GM19463 (cell line): Measurements from ENCODE around the gene GH1.

ENCODE experiments used
- ATAC-seq: cut with Tn5 transposase; IDR thresholded peaks from one replicate; pipeline ENCODE4 v1.9.1; 2021; ENCODE audit warnings: mild to moderate bottlenecking, moderate library complexity; ENCODE audit not compliant: unreplicated experiment

GH1 gene

DNA sequence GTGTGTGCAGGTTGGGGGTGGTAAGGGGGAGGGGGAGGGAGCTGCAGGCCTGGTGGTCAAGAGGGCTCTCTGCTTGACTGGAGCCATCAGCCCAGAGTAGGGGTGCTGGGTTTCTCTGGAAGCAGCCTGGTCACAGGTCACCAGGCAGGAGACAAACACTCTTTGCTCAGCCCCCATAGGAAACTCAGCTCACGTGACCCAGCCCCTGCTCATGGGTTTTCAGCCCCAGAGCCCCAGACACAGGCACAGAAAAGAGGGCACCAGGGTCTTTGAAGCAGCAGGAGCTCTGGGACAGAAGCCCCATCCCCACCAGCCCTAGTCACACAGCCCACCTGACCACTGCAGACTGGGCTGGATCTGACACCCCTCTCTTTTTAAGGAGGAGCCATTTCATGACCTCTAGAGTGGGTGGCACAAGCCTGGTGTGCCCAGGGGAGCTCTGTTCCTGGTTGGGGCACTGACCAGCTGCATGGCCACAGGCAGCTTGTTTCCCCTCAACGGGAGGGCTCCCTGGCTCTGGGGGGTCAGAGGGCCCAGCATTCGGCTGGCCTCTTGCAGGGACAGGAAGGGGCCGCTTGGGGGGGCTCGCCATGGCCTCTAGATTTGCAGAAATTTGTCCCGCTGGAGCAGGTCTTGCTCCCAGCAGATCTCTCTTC lies 27.3 kb upstream of the GH1 start:
- no peak for ATAC-seq

DNA sequence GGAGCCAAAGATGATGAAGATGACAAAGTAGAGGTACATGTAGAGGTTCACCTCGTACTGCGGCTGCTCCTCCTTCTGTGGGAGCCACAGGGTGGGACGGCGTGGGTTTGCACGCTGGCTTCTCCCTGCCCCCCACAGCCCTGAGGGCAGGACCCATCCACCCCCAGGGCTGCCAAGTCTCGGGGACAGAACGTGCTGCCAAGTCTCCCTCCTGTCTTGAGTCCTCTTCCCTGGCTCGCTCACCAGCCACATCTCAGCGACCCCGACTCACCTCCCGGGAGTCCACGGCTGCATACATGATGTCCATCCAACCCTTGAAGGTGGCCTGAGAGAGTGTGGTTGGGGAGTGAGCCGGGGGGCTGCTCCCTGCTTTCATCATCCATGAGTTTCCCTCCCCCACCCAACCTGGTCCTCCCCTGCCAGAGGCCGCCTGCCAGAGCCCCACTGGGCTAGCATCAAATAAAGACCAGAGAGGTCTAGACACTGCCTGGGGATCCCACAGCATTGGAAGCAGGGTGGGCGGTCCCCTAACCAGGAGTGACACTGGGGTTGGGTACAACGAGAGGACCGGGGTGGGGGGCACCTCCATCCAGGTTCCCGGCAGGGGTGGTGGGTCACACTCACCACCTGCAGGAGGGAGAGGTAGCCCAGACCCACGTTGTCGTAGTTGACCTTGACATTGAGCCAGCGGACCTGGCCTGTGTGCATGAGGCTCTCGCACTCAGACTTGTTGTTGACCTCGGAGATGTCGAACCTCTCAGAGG lies 26.3 kb upstream of the GH1 start:
- no peak for ATAC-seq

DNA sequence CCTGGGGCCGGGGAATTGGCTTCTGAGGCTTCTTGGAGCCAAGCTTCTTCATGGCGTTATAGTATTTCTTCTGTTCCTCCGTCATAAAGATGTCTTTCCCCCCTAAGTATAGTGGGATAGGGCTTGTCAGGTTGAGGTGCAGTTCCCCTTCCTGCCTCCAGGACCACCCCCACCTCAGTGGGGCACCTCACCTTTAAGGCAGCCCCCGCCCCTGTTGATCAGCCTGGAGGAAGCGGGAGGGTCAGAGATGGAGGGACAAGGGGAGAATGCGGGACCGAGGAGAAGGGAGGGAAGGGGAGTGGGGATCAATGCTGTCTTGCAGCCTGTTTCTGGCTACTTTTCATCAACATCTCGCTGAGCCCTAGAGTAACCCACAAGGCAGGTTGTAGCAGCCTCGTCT lies 25.1 kb upstream of the GH1 start:
- ATAC-seq = no peak

DNA sequence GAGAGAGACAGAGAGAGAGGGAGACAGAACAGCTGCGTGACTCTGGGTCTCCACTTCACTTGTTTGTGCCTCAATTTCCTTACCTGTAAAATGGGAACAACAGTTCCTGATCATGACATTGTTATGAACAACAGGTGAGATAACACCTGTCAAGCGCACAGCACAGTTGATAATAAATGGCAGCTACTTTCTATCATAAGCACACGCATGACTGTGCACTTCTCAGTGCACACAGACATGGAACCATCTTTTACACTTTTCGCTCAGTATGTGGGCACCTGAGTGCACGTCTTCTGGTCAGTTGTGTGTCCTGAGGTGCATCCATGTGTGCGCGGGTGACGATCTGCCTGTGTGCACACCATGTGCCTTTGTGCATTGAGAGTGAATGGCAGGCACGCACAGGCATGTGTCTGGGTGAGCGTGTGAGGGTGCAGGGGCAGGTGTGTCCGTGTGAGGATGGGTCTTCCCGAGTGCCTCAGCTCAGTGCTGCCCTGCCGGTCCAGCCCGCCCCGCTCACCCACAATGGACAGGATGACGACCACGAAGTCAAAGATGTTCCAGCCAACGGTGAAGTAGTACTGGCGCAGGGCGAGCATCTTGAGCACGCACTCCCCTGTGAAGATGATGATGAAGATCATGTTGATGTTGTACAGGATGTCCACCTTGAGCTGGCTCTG lies 23.8 kb upstream of the GH1 start:
- ATAC-seq = no peak

DNA sequence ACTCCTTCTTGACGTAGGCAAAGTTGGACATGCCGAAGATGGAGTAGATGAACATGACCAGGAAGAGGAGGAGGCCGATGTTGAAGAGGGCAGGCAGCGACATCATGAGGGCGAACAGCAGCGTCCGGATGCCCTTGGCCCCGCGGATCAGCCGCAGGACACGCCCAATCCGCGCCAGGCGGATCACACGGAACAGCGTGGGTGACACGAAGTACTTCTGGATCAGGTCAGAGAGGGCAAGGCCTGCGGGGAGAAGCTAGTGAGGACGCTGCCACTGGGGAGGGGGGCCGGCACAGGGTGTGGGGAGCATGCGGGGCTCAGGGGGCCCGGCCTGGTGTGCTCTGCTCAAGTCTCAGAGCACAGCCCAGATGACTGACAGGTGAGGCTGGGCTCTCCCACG lies 23.1 kb upstream of the GH1 start:
- no peak for ATAC-seq

DNA sequence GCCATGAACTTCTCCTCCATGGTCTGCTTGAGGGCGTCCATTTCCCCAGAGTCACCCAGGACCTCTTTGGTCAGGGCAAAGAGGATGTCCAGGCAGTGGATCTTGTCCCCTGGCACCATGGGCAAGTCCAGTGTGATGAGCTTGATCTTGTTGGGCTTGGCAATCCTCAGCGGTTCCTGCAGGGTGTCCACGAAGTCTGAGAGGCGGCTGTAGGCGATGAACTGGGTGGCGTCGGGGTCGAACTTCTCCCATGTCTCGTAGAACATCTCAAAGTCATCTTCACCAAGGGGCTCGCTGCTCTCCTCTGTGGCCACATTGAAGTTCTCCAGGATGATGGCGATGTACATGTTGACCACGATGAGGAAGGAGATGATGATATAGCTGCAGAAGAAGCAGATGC lies 22.5 kb upstream of the GH1 start:
- no peak for ATAC-seq

DNA sequence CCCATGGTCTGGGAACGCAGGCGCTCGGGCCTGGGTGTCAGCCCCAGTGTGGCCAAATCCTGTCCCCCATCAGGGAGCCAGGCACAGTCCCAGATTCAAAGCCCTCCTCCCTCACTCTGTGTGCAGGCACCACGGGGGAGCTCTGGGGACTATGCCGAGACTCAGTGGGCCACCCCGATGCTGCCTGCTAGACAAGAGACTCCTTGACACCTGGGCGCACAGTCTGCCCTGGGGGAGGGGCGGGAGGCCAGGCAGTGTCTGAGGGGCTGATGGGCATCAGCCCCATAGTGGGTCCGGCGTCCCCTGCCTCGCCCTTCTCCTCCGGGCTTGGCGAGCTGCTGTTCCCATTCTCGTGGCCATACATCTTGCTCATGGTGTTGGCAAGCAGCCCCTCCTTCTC lies 21.9 kb upstream of the GH1 start:
- ATAC-seq = no peak

DNA sequence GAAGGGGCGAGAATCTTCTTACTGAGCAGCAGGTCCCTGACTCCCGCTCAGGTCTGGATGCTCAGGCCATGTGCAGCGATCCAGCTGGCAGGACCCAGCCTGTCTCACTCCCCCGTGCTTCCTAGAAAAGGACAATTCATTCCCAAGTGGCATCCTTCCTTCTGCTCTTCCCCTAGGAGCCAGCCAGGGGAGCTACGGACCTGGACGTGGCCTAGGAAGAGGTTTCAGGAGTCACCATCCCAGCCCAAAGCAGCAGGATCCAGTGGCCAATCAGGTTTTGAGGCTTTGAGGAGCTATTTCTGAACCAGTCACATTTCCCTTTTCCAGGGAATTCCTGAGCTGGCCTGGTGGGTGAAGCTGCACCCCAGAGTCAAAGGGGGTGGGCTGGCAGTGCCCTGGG lies 21.2 kb upstream of the GH1 start:
- ATAC-seq = no peak

DNA sequence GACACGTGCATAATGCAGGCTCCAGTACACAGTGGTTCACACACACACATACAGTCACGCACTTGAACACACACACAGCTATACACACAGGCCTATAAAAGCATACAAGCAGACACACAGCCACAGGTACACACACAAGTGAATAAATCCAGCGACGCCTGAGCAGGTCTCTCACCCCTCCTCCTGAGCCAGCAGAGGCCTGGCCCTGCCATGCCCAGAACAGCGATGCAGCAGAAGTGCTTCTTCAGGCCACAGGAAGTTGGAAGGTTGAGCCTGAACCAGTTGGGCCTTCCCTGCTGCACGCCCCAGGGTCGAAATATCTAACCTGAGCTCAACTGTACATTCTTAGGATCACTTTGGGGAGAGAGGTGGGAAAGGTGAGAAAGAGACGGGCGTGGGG lies 20.8 kb upstream of the GH1 start:
- ATAC-seq = no peak

DNA sequence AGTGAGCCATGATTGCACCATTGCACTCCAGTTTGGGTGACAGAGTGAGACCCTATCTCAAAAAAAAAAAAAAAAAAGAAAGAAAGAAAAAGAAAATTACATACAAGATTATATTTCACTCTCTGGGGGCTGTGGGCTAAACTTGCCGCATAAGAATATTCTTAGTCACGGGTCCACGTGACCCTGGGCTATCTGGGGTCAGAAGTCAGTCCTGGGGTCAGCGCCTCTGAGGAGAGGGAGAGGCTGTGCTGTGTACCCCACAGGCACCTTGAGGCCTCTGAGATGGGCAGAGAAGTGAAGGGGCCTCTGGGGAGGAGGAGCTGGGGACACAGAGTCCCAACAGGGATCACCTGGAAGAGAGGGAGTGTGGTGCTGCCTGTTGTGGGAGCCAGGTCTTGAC lies 19.3 kb upstream of the GH1 start:
- ATAC-seq = no peak

DNA sequence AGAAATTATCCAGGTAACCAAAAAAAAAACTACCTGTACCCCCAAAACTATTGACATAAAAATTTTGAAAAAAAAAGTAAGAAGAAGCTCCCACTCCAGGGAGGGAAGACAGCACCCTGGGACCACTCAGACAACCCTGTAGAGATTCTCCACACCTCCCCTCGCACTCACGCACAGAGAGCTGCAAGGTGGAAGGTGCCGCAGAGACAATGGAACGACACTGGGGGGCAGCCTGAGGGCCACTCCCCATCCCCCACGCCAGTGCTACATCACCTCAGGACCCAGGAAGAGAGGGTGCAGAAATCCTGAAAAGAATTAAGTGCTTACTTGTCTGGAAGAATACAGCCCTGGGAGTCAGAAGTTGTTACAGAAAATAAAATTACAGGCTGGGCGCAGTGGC lies 18.7 kb upstream of the GH1 start:
- no peak for ATAC-seq

DNA sequence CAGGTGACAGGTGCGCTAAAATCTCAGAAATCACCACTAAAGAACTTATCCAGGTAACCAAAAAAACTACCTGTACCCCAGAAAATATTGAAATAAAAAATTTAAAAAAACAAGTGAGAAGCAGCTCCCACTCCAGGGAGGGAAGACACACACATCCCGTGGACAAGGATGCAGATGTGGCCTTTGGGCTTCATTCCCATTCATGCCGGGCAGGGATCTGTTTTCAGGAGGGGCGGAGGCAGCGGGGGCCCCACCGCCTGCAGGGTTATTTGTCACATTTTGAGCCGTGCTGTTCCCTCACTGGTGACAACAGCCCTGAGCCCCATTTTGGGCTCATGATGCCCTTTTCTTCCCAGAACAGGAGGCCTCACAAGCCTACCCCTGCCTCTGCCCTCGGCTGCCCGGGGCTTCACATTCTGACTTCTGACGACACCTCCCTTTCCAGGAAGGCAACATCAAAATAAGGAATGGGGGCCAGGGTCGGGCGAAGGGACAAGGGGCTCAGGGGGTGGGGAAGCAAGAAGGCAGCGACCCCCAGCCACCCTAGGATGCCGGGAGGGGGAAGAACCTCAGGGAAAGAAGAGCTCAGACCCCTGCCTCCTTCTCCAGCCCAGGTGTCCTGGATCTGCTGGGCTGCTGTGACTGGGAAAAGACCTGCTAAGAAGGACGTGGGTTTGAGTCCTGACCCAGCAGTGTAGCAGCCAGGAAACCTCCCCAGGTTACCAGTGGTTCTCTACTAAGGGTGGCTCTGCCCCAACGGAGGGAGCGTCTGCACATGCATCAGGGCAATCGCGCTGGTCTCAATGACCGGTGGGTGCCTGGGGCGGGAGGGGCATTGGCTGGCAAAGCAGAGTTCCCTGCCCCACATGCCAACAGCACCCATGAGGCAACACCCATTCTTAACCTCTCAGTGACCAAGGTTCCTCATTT lies 15.8 kb upstream of the GH1 start:
- ATAC-seq = no peak

DNA sequence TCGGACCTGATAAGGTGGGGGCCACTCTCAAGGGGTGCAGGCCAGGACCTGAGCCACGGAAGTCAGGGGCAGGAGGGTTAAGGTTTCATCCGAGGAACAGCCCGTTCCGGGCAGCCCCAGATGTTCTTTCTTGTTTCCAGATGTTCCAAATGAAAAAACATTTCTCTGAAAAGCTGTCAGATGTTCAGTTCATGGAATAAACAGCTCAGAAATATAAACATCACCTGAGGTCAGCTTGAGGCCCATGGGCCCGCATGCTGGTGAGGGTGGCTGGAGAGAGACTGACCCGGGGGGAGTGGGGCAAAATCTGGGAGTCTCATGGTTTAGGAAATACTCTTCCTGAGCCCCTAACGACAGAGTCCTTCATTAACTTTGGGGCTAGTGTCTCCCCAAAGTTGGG lies 15.0 kb upstream of the GH1 start:
- ATAC-seq = no peak

DNA sequence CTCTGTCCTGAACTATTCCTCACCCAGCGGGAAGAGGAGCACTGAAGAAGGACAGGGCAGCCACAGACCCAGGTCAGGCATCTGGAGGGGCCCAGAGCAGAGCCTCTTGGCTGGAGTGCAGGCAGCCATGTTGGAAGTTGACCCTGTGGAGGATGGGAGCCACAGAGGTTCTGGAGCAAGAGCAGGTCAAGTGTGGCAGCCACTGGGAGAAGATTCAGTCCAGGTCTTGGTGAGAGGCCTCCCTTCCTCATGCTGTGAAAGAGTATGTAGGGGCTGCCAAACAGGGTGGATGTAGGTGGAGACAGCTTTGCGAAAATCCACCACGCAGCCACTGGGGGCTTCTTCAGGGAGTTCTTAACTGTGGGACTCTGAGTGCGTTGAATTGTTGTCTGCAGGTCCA lies 14.1 kb upstream of the GH1 start:
- peak; percentile 1 for ATAC-seq

DNA sequence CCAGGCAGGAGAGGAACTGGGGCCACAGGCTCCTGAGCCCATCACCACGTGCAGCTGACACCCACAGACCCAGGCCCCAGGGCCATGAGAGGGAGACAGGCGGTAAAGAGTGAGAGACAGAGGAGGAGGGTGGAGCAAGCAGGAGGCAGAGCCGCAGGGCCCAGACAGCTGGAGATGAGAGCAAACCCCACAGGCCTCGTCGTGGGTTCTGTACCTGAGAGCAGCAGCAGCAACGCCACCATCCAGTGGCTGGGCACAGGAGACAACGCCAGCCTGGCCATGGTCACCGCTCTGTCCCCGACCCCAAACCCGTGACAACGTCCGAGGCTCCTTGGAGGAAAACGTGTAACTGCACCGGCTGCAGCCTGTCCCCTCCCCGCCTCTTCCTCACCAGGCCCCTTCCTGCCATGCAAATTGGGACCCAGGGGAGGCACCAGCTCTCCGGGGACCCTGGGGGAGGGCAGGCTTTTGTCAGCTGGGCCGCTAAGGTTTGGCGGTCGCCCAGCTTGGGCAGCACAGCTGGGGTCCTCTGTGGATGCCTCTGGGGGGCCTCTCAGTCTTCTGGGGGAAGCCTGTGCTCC lies 13.4 kb upstream of the GH1 start, which contains the start of gene CD79B:
CD79B (minus strand) TSS at position 351 of the 581 bp plus-strand sequence; CDS start at position 281, 70 bp downstream.
- peak; percentile 84 for ATAC-seq

DNA sequence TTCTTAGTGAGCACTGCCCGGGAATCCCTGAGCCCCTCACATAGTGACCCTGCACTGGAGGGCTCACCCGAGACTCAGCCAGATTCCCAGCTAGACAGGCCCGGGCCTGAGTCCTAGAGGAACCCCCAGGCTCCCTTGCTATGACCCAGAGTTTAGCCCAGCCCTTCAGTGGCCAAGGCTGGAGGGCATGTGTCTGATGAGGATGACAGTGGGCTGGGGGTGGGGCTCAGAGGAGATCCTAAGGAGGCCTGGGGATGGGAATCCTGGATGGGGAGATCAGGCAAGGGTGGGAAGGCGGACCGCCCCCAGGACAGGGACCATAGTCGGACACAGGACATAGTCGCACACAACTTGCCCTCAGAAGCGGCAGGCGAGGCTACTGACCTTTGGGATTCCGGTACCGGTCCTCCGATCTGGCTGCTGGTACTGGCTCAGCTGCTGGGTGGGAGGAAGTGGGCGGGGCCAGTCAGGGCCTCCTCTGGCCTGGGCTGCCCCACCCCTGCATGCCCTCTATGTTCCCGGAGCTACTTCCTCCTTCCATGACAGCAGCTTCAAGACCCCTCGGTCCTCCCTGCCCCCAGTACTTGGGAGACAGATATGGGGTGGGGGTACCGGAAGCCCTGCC lies 12.4 kb upstream of the GH1 start:
- ATAC-seq = peak; percentile 38

DNA sequence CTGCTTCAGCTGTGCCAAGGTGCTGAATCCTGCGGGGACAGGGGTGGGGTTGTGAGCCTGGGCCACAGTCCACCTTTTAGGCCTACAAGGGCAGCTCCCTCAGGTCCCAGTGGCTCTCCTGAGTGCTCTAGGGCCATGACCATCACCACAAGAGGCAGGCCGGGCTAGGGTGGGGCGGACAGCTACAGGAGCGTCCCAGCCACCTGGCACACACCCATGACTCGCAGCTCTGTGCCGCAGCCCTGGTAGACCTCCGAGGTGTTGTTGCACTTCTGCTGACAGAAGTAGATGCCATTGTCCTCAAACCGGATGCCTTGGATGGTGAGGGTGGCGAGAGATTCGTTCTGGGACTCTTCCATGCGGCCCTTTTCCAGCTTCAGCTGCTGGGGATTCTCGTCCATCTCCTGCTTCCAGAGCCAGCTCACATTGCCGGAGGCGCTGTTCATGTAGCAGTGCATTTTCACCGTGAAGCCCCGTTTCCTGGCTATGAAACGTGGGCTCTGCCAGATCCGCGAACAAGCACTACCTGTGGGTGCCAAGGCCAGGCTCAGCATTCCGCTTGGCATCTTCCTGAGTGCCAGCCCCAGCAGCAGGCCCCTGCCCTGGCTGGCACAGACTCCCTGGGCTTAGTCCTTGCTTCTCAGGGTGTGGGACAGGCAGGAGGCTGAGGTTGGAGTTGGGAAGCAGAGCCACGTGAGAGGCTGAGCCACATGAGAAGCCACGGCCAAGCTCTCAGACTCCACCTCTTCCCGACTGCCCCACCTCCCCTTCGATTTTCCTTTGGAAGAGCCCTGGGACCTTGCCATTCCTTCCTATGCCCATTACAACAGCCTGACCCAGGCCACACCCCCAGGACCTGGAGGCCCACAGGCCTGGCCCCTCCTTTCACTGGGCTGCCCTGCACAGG lies 11.5 kb upstream of the GH1 start:
- ATAC-seq = no peak

DNA sequence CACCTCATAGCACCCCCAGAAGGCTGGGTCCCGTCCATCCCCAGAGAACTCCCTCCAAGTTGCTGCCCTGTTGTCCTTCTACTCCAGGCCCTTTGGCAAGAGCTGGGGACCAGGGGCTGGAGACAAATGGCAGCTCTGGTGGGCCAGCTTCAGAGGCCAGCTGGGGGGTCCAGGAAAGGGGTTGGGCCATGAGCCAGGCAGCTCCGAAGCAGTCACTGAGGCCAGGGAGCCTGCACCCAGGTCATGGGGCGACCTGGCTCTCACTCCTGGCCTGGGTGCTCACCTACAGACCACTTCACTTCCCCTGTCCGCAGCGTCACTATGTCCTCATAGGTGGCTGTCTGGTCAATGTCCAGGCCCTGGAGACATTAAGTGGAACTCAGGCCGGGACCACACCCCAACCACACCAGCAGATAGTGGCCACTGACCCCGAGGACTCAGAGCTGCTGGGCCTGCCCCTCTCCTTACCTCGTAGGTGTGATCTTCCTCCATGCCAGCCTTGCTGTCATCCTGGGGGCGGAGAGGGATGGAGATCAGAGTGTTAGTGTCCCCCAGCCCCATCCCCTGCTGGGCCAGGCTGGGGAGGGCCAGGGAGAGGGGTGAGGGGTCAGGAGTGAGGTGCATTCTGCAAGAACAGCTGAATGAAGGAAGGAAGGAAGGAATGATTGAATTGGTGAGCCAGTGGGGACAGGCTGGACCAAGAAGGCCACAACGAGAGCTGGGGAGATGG lies 10.5 kb upstream of the GH1 start:
- ATAC-seq = no peak
